Stimulated activated naive CD8-positive, alpha-beta T cell treated with anti-CD3 and anti-CD28 coated beads, Interleukin-15, Interleukin-2, amounts not matched to agents 100 U/mL and 50 U/mL, for 24 hours (primary cell): Measurements from ENCODE around the gene POFUT1.
A peak's percentile ranks its signal among the peaks of the same experiment; 100 is the strongest.

Experiments
- ATAC-seq: fragments of 150-1000 bp; cut with Tn5 transposase; one replicate; pipeline ENCODE4 v1.10.0; 2021
- DNase-seq: peaks from one replicate; pipeline ENCODE4 v3.0.0; 2021

The POFUT1 gene

GRCh38 chr20:32277361-32278198 is 69.9 kb downstream of the POFUT1 start, which contains the start of gene KIF3B:
Gene KIF3B, plus strand, starts transcription at chr20:32277651. Its CDS starts 32,127 bp downstream, at chr20:32309778.
- peak; percentile 89 for DNase-seq
- peak; percentile 87 for ATAC-seq

- peak; percentile 24 for ATAC-seq
- peak; percentile 35 for DNase-seq
These were observed 70.5 kb downstream of the POFUT1 start for GRCh38 chr20:32278199-32278643.

GRCh38 chr20:32281711-32282110 is 74.0 kb downstream of the POFUT1 start:
- DNase-seq, result no peak
- ATAC-seq, result no peak

DNA sequence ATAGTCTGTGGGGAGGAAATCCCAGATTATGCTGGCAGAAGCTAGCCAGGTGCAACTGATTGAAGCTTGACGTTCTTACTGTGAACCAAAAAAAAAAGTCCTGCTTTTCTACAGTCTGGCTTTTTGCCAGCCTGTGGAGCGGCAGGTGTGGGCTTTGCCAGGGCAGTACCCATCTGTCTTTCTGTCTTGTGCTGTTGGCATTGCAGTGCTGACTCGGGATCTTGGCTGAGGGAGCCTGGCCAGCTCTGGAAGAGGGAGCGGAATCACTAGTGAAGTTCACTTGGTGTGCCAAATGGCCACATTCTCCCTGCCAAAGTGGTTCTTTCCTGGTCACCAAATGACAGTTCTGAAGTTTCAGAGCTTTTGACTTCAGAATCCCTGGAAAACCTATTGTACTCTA is 74.8 kb downstream of the POFUT1 start:
- DNase-seq (no peak), ATAC-seq (no peak)

DNA sequence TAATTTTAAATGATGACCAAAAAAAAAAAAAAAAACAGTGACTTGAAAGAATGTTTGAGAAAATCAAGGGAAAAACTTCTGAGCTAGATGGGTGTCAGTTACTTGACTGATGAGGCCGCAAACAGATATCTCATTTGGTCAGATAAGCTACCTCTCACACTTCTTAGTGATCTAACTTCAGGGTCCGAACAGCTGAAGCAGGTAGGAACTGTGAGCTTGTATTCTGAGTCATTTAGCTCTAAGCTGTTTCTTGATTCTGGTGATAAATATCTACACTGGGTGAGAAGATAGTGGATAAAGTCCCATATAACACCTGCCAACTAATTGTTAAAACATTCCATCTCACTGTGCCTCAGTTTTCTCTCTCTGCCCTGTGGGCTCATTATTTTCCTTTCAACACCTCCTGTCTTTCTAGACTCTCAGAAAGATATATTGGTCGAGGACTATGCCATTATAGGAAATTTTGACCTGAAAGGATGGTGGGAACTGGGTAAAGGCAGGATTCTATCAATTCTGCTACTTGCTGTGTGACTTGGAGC is 77.5 kb downstream of the POFUT1 start:
- DNase-seq, result no peak

GRCh38 chr20:32285621-32286371 is 78.1 kb downstream of the POFUT1 start:
- ATAC-seq, result peak; percentile 87
- peak; percentile 48 for DNase-seq

More for the DNA sequence above, 77.5 kb downstream of the POFUT1 start:
- ATAC-seq, result peak; percentile 53

DNA sequence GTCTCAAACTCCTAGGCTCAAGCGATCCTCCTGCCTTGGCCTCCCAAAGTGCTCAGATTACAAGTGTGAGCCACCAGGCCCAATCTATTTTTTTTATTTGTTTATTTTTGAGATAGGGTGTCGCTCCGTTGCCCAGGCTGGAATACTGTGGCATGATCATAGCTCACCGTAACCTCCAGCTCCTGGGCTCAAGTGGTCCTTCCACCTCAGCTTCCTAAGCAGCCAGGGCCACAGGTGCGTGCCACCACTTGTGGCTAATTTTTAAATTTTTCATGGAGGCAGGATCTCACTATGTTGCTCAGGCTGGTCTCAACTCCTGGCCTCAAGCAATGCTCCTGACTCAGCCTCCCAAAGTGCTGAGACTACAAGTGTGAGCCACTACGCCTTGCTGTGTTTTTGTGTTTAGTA is 79.6 kb downstream of the POFUT1 start:
- DNase-seq (no peak), ATAC-seq (no peak)
